ENCODE data around the gene GFOD1.

The GFOD1 gene, protein sequence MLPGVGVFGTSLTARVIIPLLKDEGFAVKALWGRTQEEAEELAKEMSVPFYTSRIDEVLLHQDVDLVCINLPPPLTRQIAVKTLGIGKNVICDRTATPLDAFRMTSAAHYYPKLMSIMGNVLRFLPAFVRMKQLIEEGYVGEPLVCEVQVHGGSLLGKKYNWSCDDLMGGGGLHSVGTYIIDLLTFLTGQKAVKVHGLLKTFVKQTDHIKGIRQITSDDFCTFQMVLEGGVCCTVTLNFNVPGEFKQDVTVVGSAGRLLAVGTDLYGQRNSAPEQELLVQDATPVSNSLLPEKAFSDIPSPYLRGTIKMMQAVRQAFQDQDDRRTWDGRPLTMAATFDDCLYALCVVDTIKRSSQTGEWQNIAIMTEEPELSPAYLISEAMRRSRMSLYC

DNA sequence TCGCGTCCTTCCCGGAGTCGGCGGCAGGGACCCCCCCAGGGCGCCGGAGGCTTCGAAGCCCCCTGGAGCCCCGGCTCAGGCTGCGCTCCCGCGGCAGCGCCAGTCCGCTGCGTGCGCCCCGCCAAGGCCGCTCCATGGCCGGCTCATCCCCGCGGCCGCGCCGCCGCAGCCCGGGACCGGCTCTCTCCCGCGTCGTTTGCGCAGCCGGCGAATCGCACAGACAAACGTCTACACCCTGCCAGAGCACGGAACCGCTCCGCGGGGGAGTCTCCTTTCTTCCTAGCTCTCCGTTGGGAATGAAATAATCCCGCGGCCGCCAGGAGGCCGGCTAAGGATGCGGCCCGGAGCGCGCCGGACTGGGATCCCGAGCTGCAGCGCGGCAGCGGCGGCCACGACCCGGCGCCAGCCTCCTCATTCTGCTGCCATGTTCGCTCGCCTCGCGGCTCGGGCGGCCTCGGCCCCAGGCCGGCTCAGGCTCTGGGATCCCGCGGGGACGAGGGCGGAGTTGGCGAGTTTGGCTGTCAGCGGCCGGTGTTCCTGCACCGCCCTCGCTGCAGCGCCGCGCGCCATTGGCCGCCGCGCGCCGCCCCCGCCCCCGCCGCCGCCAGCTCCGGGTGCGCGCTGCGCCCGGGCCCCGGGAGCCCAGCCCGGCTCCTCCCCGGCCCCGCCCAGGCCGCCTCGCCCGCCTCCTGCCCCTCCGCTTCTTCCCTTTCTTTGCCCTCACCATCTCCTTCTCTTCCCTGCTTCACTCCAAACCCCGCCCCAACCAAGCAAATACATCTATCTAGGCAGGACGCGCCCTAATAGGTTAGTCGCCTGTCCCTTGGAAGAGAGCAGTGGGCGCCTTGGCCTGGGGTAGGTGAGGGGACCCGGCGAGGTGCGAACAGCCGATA lies at the start of gene GFOD1:
GFOD1 (minus strand) TSS at position 479 of the 893 bp plus-strand sequence. CDS start 710 bp downstream, outside the sequence.
- no peak for DNase-seq (ENCODE audit: low read depth)

DNA sequence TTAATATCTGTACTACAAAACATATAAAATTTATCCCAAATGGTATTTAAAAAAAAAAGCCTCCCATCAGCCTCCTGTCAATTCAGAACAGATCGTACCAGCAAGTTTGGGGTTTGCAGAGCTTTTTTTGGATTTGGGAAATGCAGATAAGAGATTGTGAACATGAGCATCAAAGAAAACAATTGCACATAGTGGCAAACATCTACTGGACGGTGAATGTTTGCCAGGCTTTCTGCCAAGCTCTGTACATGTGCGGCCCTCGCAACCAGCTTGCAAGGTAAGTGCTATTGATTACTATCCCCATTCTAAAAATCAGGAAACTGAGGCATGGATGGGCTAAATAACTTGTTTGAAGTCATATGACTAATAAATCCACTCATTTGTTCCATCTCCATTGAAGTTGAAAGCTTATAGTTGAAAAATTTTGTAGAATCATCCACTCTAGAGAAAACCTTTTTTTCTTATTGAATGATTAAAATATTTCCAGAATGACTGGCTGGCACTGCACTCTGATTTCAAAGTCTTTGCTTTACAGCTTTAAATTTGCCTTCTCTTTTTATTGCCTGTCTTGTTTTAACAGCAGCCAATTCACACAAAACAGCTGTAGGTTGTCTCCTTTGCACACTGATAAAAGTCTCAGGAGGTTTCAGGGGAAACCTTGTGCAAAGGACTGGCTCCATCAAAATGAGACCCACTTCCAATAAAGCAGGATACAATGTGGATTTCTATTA lies 49.6 kb upstream of the GFOD1 start:
- DNase-seq (ENCODE audit: low read depth) = no peak

DNA sequence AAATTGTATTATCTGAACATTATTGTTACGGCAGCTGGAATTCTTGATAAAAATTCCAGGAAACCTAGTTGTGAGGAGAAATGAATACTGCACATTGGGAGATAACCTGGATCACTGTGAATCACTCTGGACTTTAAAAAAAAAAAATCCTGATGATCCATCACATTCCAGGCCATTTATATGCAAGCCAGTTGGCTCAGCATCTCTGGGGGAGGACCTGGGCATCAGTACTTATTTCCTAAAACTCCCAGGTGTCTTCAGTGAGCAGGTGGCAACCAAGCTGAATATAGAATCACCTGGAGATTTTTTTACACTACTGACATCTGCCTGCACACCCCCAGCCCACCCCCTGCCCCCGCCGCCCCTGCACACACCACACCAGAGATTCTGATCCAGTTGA lies 47.9 kb upstream of the GFOD1 start:
- no peak for DNase-seq (ENCODE audit: low read depth)

DNA sequence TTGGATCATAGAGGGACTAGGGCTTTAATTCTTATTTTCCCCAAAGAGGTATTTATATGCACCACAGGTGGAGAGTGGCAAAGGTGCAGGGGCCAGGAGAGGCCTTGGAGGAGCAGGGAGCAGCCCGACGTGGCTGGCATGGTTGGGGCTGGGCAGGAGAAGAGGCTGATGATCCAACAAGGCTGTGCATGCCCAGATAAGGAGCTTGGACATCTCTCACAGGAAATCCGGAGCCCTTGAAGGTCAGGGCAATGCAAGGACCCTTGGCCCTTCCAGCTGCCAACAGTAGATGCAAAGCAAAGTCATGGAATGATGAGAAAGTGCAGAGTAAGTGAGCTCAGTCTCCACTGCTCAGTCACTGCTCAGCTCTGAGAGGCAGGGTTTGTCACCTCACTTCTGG lies 47.1 kb upstream of the GFOD1 start:
- DNase-seq (ENCODE audit: low read depth) = no peak

DNA sequence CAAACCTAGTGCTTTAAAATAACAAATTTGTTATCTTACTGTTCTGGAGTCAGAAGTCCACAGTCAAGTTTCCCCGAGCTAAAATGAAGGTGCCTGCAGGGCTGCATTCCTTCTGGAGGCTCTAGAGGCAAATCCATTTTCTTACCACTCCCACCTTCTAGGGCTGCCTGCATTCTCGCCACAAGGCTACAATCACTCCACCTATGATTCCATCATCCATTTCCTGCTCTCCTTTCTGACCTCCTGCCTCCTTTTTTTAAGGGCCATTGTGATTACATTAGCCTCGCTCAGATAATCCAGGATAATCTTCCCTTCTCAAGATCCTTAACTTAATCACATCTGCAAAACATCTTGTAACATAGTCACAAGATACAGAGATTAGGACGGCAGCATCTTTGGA lies 44.6 kb upstream of the GFOD1 start:
- DNase-seq (ENCODE audit: low read depth) = no peak

DNA sequence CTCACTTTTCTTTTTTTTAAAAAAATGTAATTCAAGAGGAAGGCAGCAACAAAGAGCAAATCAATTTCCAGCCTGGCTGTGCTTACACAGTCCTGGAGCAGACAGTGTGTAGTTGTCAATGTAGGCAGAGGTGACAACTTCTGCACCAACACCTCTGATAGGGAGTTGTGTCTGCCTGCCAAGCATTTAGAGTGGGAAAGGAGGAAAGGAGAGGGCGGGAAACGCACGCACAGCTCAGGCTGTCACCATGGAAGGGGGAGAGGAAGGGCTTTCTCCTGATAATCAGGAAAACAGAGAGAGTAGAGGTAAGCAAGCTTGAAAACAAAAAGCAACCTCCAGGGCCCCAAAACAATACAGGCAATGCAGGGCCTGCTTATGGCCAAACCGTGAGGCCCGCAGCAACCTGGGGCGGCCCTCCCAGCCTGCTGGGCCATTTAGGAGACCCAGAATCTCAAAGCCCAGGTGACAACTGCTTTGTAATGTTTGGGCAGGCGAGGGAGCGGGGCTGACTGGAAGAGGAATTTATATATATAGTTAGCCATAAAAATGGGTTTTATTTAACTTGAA lies 41.5 kb upstream of the GFOD1 start:
- DNase-seq (ENCODE audit: low read depth) = no peak

DNA sequence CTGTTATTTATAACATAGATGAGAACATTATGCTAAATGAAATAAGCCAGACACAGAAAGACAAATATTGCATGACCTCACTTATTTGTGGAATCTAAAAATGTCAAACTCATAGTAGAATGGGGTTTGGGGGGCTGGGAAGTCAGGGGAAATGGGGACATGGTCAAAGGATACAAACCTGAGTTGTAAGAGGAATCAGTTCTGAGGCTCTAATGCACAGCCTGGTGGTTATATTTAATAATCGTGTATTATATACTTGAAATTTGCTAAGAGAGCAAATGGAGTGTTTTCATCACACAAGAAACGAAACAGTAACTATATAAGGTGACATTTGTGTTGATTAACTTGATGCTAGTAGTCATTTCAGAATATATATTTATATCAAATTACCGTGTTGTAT lies 40.8 kb upstream of the GFOD1 start:
- DNase-seq (ENCODE audit: low read depth) = no peak

DNA sequence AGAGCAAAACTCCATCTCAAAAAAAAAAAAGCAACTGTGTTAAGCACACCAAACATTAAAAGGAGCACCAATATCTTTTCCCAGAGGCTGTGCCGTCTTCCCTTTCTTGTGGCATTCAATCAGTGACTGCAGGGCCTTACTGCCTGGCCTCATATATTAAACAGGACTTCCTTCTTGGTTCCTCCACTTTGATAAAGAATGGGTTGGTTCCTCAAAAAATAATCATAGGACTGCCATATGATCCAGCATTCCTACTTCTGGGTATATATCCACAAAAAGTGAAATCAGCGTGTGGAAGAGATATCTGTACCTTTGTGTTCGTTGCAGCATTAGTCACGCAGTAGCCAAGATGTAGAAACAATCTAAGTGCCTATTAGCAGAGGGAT lies 40.3 kb upstream of the GFOD1 start:
- DNase-seq (ENCODE audit: low read depth) = no peak

DNA sequence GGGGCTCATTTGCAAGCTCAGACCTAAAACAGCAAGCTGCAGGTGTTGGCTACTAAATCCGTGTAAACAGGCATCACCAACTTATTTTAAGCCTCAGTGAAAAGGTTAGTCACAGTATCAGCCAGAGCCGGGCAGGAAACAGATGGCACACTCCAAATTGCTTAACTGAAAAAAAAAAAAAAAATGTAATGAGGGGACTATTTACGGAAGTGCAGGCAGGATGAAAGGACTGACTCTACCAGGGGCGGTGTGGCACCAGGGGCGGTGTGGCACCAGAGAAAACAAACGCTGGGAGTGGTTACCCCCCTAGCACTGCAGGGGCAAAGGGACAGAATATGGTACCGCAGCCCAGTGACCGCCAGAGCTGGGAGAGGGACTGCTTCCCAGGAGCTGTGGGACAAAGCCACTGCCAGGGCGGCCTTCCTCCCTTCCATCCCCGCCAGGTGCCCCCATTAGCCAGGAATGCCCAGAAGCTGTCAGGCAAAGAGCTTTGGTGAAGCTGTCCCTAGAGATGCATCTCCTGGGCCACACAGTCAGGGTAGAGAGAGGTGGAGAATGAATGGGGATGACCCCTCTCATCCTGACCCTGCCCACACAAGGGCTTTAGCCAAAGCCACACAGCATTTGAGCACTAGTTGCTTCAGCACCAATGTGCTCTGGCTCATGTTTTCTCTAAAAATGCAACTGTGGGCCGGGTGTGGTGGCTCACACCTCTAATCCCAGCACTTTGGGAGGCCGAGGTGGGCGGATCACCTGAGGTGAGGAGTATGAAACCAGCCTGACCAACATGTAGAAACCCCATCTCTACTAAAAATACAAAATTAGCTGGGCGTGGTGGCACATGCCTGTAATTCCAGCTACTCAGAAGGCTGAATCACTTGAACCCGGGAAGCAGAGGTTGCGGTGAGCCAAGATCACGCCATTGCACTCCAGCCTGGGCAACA lies 39.6 kb upstream of the GFOD1 start:
- no peak for DNase-seq (ENCODE audit: low read depth)

DNA sequence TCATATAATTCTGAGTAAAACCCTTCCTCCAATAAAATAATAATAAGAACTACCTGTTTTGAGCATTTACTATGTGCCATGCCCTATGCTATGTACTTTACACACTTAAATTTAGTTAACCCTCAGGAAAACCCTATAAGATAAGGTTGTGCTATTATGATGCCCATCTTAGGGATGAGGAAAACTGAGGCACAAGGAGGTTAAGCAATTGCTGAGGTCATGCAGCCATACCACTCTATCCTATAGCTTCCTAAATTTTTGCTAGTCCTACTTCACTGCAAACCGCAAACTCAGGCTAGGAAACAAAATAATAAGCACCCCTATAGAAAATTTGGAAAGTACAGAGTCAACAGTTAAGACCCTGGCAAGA lies 38.9 kb upstream of the GFOD1 start:
- no peak for DNase-seq (ENCODE audit: low read depth)

DNA sequence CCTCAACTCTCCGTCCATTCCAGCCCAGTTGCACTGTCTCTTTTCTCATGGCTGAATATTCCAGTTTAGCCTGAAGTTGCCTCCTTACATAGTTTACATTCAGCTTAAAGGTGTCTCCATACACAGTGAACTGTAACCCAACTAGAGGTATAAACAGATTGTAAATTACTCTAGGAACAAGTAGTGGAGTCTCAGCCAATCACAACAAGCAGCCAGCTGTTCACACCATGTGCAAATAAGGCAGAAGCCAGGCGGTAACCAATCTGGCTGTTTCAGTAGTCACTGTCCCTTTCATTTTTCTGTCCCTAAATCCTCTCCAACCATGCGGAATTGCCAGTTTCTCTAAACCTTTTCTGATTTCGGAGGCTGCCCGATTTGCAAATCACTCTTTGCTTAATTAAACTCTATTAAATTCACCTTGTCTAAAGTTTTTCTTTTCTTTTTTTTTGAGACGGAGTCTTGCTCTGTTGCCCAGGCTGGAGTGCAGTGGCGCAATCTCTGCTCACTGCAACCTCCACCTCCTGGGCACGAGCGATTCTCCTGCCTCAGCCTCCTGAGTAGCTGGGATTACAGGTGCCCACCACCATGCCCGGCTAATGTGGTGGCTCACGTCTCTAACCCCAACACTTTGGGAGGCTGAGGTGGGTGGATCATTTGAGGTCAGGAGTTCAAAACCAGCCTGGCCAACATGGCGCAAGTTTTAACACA lies 37.6 kb upstream of the GFOD1 start:
- DNase-seq (ENCODE audit: low read depth) = no peak

DNA sequence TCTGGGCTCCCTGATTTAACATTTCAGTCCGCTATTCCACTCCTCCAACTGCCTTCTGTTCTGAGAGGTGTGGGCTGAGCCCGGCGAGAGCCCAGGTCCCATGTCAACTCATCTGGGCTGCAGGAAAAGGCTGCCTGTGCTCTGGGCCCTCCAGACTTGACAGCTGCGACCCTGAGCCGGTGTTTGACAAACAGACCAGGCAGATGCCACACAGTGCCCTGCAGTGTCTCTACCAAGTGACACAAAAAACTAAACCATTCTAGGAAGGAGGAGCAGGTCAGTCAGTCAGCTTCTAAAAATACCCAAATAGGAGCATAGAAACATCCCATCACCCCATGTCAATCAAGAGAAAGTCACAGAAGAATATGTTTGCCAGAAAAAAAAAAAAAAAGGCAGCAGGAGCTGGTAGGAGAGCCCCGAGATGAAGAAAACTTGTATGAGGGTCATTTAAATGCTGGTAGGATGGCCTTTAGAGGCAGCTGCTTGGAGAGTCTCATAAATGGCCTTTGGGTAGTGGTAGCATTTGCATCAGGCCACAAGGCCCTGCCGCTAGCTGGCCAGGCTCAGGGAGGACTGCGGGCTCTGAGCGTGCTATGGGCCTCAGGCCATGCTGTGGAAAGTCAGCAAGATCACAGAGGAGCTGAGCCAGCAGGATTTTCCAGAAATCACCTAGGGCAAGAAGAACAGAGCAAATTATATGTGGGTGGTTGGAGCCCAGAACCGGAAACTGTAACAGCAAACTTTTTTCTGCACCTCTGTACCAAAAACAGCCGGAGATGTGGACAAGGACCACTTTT lies 36.6 kb upstream of the GFOD1 start:
- DNase-seq (ENCODE audit: low read depth) = no peak

DNA sequence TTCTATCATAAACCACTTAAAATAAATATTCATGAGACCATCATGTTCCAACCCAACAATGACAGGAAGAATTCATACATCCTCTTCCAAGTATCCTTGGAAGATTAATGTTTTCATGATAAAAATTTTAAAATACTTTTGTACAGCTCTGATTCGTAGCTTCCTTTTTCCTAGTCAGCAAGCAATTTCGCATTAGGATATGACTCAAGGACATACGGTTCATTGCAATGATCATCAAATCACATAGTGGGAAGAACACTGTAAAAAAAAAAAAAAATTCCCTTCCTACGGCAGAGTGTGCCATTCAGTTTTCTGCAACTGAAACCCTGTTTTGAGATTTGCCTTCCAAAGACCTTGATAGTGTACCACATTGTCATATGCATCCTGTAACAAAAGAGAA lies 35.3 kb upstream of the GFOD1 start:
- no peak for DNase-seq (ENCODE audit: low read depth)

DNA sequence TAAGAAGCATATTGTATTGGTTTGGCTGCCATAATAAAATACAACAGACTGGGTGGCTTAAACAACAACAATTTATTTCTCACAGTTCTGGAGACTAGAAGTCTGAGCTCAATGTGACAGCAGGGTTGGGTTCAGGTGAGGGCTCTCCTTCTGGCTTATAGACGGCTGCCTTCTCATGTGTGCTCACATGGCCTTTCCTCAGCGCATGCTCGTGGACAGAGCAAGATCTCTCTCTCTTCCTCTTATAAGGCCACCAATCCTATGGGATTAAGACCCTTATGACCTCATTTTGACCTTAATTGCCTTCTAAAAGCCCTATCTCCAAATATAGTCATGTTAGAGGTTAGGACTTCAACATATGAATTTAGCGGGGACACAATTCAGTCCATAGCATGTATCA lies 32.4 kb upstream of the GFOD1 start:
- DNase-seq (ENCODE audit: low read depth) = no peak

DNA sequence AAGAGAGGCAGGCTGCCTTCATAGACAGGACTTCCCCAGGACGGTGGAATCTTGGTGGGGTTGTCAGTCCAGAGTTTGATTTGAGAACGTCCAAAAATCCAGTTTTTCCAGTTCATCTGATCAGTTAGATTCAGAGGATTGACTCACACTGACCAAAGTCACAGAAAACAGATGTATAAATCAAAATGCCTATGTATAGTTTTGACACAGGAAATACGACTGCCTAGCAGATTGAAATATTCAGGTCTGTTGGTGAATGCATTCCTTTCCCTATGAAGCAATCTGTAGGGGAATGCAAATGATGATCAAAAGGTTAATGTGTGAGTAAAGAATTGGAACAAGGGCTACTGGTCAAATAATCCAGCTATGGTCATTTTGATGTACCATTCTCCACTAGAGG lies 29.7 kb upstream of the GFOD1 start:
- DNase-seq (ENCODE audit: low read depth) = no peak

DNA sequence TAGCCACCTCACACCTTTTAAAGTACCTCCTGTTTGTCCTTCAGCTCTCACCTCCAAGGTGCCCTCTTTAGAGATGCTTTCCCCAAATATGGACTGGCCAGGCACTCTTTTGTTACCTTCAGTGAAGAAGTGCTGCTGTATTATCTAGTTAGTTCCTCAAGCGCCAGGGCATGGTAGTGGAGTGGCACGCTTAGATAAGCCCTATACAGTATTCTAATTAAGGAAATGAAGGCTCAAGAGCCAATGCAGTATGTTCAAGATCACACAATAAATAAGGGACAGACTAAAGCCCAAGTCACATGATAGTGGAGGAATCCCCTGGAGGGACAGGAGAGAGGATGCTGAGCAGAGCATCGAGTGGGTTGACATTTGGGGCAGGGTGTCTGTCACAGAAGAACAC lies 28.5 kb upstream of the GFOD1 start:
- DNase-seq (ENCODE audit: low read depth) = no peak

DNA sequence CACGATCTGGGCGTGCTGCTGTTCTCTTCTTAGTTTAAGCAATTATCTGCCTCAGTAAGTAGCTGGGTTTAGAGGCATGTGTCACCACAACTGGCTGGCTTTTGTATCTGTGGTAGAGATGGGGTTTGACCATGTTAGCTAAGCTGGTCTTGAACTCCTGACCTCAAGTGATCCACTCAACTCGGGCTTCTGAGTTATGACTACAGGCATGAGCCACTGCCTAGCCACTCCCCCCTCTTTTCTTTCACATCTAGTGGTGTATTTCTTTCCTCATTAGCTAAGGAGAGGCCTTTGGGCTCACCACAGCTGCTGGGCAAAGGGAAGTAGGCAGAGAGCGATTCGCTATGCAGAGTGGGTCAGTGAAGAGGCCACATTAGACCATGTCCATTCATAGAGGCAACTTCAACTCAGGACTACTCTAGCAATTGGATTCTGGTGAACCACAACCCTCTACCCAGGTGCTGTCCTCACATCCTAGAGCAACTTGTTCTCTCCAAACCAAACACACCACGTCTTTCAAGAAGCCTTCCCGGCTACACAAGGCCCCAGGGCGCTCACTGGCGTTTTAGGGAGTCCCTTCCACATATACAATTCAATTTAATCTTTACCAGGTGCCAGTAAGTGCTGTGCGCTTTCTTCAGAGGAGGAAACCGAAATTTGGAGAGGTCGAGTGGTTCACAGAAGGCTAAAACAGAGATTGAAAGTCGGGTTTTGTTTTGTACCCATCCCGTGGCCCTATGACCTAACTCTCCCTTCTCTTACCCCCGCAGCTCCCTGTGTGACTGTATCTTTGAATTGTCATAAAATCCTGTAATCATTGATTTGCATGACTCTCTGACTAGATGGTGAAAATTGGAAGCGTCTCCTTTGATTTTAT lies 26.5 kb upstream of the GFOD1 start:
- no peak for DNase-seq (ENCODE audit: low read depth)

DNA sequence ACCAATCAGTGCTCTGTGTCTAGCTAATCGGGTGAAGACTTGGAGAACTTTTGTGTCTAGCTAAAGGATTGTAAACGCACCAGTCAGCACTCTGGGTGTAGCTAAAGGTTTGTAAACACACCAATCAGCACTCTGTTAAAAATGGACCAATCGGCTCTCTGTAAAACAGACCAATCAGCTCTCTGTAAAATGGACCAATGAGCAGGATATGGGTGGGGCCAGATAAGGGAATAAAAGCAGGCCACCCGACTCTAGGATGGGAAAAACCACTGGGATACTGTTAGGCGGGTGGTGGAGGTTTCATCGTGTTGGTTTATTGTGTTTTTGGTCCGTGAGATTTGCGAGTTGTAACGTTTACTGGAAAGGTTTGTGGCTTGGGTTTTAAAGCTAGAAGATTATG lies 25.5 kb upstream of the GFOD1 start:
- DNase-seq (ENCODE audit: low read depth) = no peak
